ENCODE data around the gene TOP3A. TPM values are rescaled to one million over a fixed set of nuclear protein-coding genes. Genes with fewer than 3 reads are reported as not detected.

The TOP3A gene
- total RNA-seq, 1 experiment from 2014 or later: 68.7 TPM

GRCh38 chr17:18315562-18315922 is 748 bp upstream of the TOP3A start:
- Histone ChIP-seq H4K8ac (replicated peaks; ENCODE audit: insufficient read length, low read depth, low read length) (no peak overlapping the region), H2BK5ac (ENCODE audit: insufficient read length, low read length) (no peak overlapping the region), H4K91ac (ENCODE audit: insufficient read length, low read depth, low read length) (no peak overlapping the region), H4K20me1 (ENCODE audit: control insufficient read depth, insufficient read depth, insufficient read length) (no peaks in the 10 kb centered on the region), H3K79me1 (ENCODE audit: insufficient read depth, low read depth, low read length, poor library complexity, severe bottlenecking) (peaks cover 41% of the 10 kb centered on the region), H2BK20ac (ENCODE audit: low read depth, low read length, poor library complexity, severe bottlenecking) (no peak overlapping the region), H3K14ac (ENCODE audit: insufficient read depth, low read length) (peak overlapping the region; percentile 54; the same call in 1 of the 2 replicates), H3K79me2 (ENCODE audit: insufficient read depth, low read length) (peaks cover 40% of the 10 kb centered on the region; the same call in 1 of the 2 replicates), H3K27me3 (ENCODE audit: insufficient read depth, low read length) (no peaks in the 10 kb centered on the region), H2BK12ac (ENCODE audit: insufficient read length, low read depth, low read length) (no peak overlapping the region), H2BK120ac (ENCODE audit: low read depth, low read length, poor library complexity, severe bottlenecking) (no peak overlapping the region), H3K4ac (ENCODE audit: low read depth, low read length) (no peak overlapping the region), H3K56ac (ENCODE audit: insufficient read length, low read depth, low read length) (no peak overlapping the region), H3K23me2 (ENCODE audit: insufficient read length, low read depth, low read length, poor library complexity, severe bottlenecking) (peaks cover 15% of the 10 kb centered on the region), H3K27ac (ENCODE audit: insufficient read length, low read depth, low read length) (no peak overlapping the region), H3K4me1 (ENCODE audit: insufficient read depth, low read length) (peaks cover 2% of the 10 kb centered on the region; the same call in 1 of the 2 replicates), H2BK15ac (ENCODE audit: low read depth, low read length) (no peak overlapping the region), H3T11ph (ENCODE audit: low read length) (no peak overlapping the region), H3K4me2 (ENCODE audit: insufficient read depth, insufficient read length, low read length) (peak overlapping the region; percentile 100), H3K9me3 (ENCODE audit: control insufficient read depth, low read depth, low read length) (no peaks in the 10 kb centered on the region), H3K9ac (ENCODE audit: extremely low read depth, insufficient read length, low read length) (peak overlapping the region; percentile 80), H3K23ac (ENCODE audit: insufficient read length, low read depth, low read length) (no peak overlapping the region), H2AK5ac (ENCODE audit: insufficient read length, low read length) (no peak overlapping the region), H2AFZ (ENCODE audit: low read length) (no peak overlapping the region), H4K5ac (ENCODE audit: insufficient read length, low read depth, low read length) (no peak overlapping the region), H3K18ac (ENCODE audit: insufficient read length, low read depth, low read length) (no peak overlapping the region)
- TF ChIP-seq CTCF (conservative IDR thresholded peaks at IDR 0.05): no peak
- peak overlapping the region; percentile 98 to 100 for H3K4me3 Mint-ChIP-seq
- H3K36me3 Mint-ChIP-seq (ENCODE audit: insufficient read depth in 1 of 3, low read depth in 3 of 3): peaks cover 27 to 57% (median 54%) of the 10 kb centered on the region in 3 experiments; a peak in 6 of 7 replicates
- H3K27ac Mint-ChIP-seq: peak overlapping the region; percentile 100
- H3K9me3 Mint-ChIP-seq: no peaks in the 10 kb centered on the region; a peak in 2 of 5 replicates
- H3K4me1 Mint-ChIP-seq: peaks cover 42 to 48% of the 10 kb centered on the region in 2 experiments
- H3K27me3 Mint-ChIP-seq (ENCODE audit: low read depth): no peaks in the 10 kb centered on the region
- no CpG with 5 or more reads among the region's 18 CpGs for WGBS (ENCODE audit: extremely low coverage, insufficient read length, low lambda C conversion rate)
- DNase-seq: no peak
